PC-3 (cell line): ENCODE results near the gene PPP1R13B. TPM values are rescaled to one million over a fixed set of nuclear protein-coding genes. Genes with fewer than 3 reads are reported as not detected.
"Not testable (repeated sequence)": the region's sequence is repeated elsewhere in the genome, so short reads cannot be mapped to it uniquely, and the experiment has no call there.

ENCODE experiments used
- ATAC-seq: fragments of 200-7000 bp; cut with Tn5 transposase; 2 replicates; pipeline ENCODE4 v1.9.1; 2020; ENCODE audit warnings: mild to moderate bottlenecking, moderate library complexity
- BruUV-seq: library from RNA; stranded (reverse); fragments of 400-500 nt; replicated peaks from 2 replicates; lab custom pipeline; 2021; lab: Mats Ljungman, UMichigan
- CTCF ChIA-PET: fragments of 300-600 bp; sonication (Branson Sonifier 250); formaldehyde crosslinking; loops from one replicate; lab custom pipeline; 2022; ENCODE audit warnings: antibody characterized with exemption; lab: Charles Lee
- POLR2A ChIA-PET: fragments of 300-600 bp; sonication (Branson Sonifier 250); formaldehyde crosslinking; loops from one replicate; lab custom pipeline; 2022; ENCODE audit warnings: antibody characterized with exemption; ENCODE audit not compliant: unreplicated experiment; lab: Charles Lee
- DNase-seq: peaks from one replicate; pipeline ENCODE4 v3.0.0-alpha.2; 2015
- H2AFZ ChIP-seq: fragments of 300-600 bp; sonication (generic); 2 replicates; pipeline ENCODE4 v1.6.0; 2016; ENCODE audit warnings: antibody characterized with exemption, low read length
- H3F3A ChIP-seq: fragments of 300-600 bp; sonication (generic); one replicate; pipeline ENCODE4 v1.6.0; 2017; ENCODE audit warnings: antibody characterized with exemption, low read length, control low read depth, mild to moderate bottlenecking; ENCODE audit not compliant: unreplicated experiment
- H3K27ac ChIP-seq: fragments of 300-600 bp; sonication (generic); 2 replicates; pipeline ENCODE4 v1.5.1; 2016; ENCODE audit warnings: mild to moderate bottlenecking, low read length
- H3K27me3 ChIP-seq: fragments of 300-600 bp; sonication (generic); 2 replicates; pipeline ENCODE4 v1.6.1; 2016; ENCODE audit warnings: low read length, mixed read lengths
- H3K36me3 ChIP-seq: fragments of 300-600 bp; sonication (generic); 2 replicates; pipeline ENCODE4 v1.6.1; 2016; ENCODE audit warnings: low read depth, mixed run types, low read length, mixed read lengths
- H3K4me1 ChIP-seq: fragments of 300-600 bp; sonication (generic); 2 replicates; pipeline ENCODE4 v1.5.1; 2016; ENCODE audit warnings: low read length; ENCODE audit not compliant: insufficient read depth
- H3K4me2 ChIP-seq: fragments of 300-600 bp; sonication (generic); 2 replicates; pipeline ENCODE4 v1.6.0; 2016; ENCODE audit warnings: low read length
- H3K4me3 ChIP-seq: fragments of 300-600 bp; sonication (generic); 2 replicates; pipeline ENCODE4 v1.5.1; 2016; ENCODE audit warnings: mild to moderate bottlenecking, low read length, mixed read lengths
- H3K79me2 ChIP-seq: fragments of 300-600 bp; sonication (generic); 2 replicates; pipeline ENCODE4 v1.6.1; 2017; ENCODE audit warnings: low read length, mixed read lengths
- H3K9ac ChIP-seq: fragments of 300-600 bp; sonication (generic); 2 replicates; pipeline ENCODE4 v1.6.0; 2016; ENCODE audit warnings: mild to moderate bottlenecking, low read length
- H3K9me2 ChIP-seq: fragments of 300-600 bp; sonication (generic); replicated peaks from 2 replicates; pipeline ENCODE4 v1.6.1; 2016; ENCODE audit warnings: mixed run types, low read length, mixed read lengths
- H3K9me3 ChIP-seq: fragments of 300-600 bp; sonication (generic); 2 replicates; pipeline ENCODE4 v1.6.1; 2016; ENCODE audit warnings: low read length, mixed read lengths
- H4K20me1 ChIP-seq: fragments of 300-600 bp; sonication (generic); 2 replicates; pipeline ENCODE4 v1.6.1; 2016; ENCODE audit warnings: low read length, mixed read lengths
- EZH2 ChIP-seq: fragments of 300-600 bp; sonication (generic); IDR thresholded peaks from one replicate; pipeline ENCODE4 v1.6.1; 2017; ENCODE audit warnings: antibody characterized with exemption, mild to moderate bottlenecking, low read length; ENCODE audit not compliant: unreplicated experiment
- EZH2phosphoT487 ChIP-seq: fragments of 300-600 bp; sonication (generic); IDR thresholded peaks from 2 replicates; pipeline ENCODE4 v1.6.1; 2018; ENCODE audit warnings: mild to moderate bottlenecking, antibody characterized with exemption, low read length, borderline replicate concordance
- intact Hi-C: fragments of 100-400 bp; cut with micrococcal nuclease; formaldehyde crosslinking; loops from 2 replicates; pipeline ENCODE4 v1.9.0; 2023
- total RNA-seq: library from RNA; depleted of rRNA; stranded (reverse); fragments of >200 nt; gene quantifications from 2 replicates; pipeline ENCODE4 v1.2.3, GENCODE V29; 2014
- TF ChIP-seq, protein P1 (sequence below): fragments of 300-600 bp; sonication (generic); conservative IDR thresholded peaks from 2 replicates; pipeline ENCODE4 v1.5.1; 2017; ENCODE audit warnings: antibody characterized with exemption, low read depth, mild to moderate bottlenecking, low read length

Gene PPP1R13B
- total RNA-seq, 1 experiment from 2014 or later, result 13.0 TPM

DNA sequence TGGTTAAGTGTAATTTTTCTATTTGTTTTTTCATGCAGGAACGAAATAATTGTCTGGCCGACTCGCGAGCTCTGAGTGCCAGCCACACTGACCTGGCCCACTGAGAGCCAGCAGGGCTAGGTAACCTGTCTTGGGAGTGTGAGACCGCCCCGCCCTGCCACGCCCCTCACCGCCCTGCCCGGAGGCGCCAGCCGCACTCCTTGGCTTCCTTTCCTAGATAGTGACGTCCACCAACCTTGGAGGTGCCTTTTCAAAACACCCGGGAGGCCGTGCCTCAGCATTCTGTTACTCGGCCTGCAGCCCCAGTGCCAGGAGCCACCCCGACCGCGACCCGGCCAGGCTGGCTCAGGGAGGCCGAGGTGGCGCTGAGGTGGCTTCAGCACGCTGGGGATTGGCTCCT lies 153.9 kb downstream of the PPP1R13B start:
- Histone ChIP-seq H3K27me3 (no peaks in the 10 kb centered on the region), H3F3A (peaks cover 6% of the 10 kb centered on the region), H3K4me2 (peak overlapping the region; percentile 32; the same call in 1 of the 2 replicates), H3K79me2 (no peaks in the 10 kb centered on the region), H3K36me3 (peaks cover 33% of the 10 kb centered on the region; the same call in 1 of the 2 replicates), H3K9me3 (no peaks in the 10 kb centered on the region), H2AFZ (no peak overlapping the region), H4K20me1 (peaks cover 8% of the 10 kb centered on the region; the same call in 1 of the 2 replicates), H3K4me1 (peaks cover 23% of the 10 kb centered on the region), H3K27ac (peak overlapping the region; percentile 74), H3K9ac (peak overlapping the region; percentile 32; the same call in 1 of the 2 replicates), H3K4me3 (no peak overlapping the region; the same call in 1 of the 2 replicates), H3K9me2 (no peaks in the 10 kb centered on the region)
- intact Hi-C loops, result no loop called here
- no TSS peak for BruUV-seq
- TF ChIP-seq, protein P1, sequence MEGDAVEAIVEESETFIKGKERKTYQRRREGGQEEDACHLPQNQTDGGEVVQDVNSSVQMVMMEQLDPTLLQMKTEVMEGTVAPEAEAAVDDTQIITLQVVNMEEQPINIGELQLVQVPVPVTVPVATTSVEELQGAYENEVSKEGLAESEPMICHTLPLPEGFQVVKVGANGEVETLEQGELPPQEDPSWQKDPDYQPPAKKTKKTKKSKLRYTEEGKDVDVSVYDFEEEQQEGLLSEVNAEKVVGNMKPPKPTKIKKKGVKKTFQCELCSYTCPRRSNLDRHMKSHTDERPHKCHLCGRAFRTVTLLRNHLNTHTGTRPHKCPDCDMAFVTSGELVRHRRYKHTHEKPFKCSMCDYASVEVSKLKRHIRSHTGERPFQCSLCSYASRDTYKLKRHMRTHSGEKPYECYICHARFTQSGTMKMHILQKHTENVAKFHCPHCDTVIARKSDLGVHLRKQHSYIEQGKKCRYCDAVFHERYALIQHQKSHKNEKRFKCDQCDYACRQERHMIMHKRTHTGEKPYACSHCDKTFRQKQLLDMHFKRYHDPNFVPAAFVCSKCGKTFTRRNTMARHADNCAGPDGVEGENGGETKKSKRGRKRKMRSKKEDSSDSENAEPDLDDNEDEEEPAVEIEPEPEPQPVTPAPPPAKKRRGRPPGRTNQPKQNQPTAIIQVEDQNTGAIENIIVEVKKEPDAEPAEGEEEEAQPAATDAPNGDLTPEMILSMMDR, result no peak
- TF ChIP-seq EZH2, result no peak
- TF ChIP-seq EZH2phosphoT487, result no peak
- CTCF ChIA-PET, result interaction anchor here (0.6 kb wide), 1 partner anchor 122 kb away, joined by 4 read pairs; no protein-coding TSS in a partner anchor
- DNase-seq (peak; percentile 79), ATAC-seq (peak; percentile 75)
- POLR2A ChIA-PET, result no interaction called here

DNA sequence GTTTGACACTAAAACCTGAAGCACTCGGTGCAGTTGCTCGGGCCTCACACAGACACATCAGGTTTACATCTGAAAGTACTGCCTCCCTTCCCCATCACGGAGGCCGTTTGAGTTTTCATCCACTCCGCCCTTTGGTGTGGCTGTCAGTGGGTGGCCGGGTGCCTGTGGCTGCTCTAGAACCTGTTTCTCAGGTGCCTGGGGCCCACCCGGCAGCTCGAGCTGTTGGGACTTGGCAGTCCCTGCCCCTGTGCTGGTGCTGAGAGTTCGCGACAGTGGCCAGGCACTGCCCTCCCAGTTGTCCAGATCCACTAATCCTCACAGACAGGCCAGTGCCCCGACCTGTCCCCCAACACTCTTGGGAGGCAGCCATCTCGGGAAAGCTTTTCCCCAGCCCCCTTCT lies 154.5 kb downstream of the PPP1R13B start:
- H3K27me3 ChIP-seq, result no peaks in the 10 kb centered on the region
- H4K20me1 ChIP-seq, result peaks cover 8% of the 10 kb centered on the region; the same call in 1 of the 2 replicates
- H2AFZ ChIP-seq, result no peak overlapping the region
- H3F3A ChIP-seq, result peaks cover 3% of the 10 kb centered on the region
- H3K9me3 ChIP-seq, result no peaks in the 10 kb centered on the region
- DNase-seq (no peak), ATAC-seq (peak; percentile 13)
- peak overlapping the region; percentile 32 for H3K4me2 ChIP-seq
- H3K79me2 ChIP-seq, result no peaks in the 10 kb centered on the region
- ChIA-PET CTCF (no interaction called here), POLR2A (no interaction called here)
- peak overlapping the region; percentile 74 for H3K27ac ChIP-seq
- H3K36me3 ChIP-seq, result peaks cover 29% of the 10 kb centered on the region
- BruUV-seq, result no TSS peak
- peaks cover 23% of the 10 kb centered on the region for H3K4me1 ChIP-seq
- intact Hi-C loops, result no loop called here
- H3K9ac ChIP-seq, result peak overlapping the region; percentile 32; the same call in 1 of the 2 replicates
- no peaks in the 10 kb centered on the region for H3K9me2 ChIP-seq
- no peak overlapping the region; the same call in 1 of the 2 replicates for H3K4me3 ChIP-seq
- TF ChIP-seq EZH2, result no peak
- TF ChIP-seq, protein P1, result no peak
- no peak for TF ChIP-seq EZH2phosphoT487

DNA sequence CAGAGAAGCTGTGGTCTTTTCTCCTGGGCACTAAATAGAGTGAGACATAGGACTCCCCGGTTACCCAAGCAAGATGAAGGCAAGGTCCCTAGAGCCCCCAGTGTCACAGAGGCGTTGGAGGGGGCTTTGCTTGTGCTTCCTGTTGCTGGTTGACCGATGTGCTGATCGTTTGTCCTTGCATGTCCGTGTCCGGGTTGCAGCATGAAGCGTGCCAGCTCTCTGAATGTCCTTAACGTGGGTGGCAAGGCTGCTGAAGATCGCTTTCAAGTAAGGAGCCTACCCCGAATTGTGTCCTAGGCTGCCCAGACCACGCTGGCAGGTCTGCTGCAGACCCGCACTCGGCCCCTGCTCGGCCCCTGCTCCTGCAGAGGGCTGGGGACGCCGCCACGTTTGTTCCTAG lies 155.2 kb downstream of the PPP1R13B start:
- Histone ChIP-seq H3K79me2 (no peaks in the 10 kb centered on the region; the same call in 1 of the 2 replicates), H3K9me3 (no peaks in the 10 kb centered on the region), H3K27ac (no peak overlapping the region), H4K20me1 (peaks cover 3% of the 10 kb centered on the region; the same call in 1 of the 2 replicates), H3K27me3 (no peaks in the 10 kb centered on the region), H3K4me2 (no peak overlapping the region), H3K9me2 (no peaks in the 10 kb centered on the region), H3K9ac (no peak overlapping the region), H2AFZ (no peak overlapping the region), H3K4me1 (peaks cover 23% of the 10 kb centered on the region), H3F3A (no peaks in the 10 kb centered on the region), H3K4me3 (no peak overlapping the region), H3K36me3 (peaks cover 26% of the 10 kb centered on the region)
- intact Hi-C loops, result no loop called here
- ATAC-seq (no peak), DNase-seq (no peak)
- ChIA-PET CTCF (no interaction called here), POLR2A (no interaction called here)
- no peak for TF ChIP-seq EZH2phosphoT487
- TF ChIP-seq, protein P1, result no peak
- no peak for TF ChIP-seq EZH2
- BruUV-seq, result no TSS peak

DNA sequence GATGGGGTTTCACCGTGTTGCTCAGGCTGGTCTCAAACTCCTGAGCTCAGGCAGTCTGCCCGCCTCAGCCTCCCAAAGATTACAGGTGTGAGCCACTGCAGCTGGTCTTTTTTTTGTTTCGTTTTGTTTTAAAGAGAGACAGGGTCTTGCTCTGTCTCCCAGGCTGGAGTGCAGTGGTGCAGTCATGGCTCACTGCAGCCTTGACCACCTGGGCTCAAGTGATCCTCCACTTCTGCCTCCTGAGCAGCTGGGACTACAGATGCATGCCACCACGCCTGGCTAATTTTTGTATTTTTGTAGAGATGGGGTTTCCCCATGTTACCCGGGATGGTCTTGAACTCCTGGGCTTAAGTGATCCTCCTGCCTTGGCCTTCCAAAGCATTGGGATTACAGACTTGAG lies 155.7 kb downstream of the PPP1R13B start:
- H3K36me3 ChIP-seq, result peaks cover 27% of the 10 kb centered on the region
- H3K27ac ChIP-seq, H4K20me1 ChIP-seq, H3K9me2 ChIP-seq, H3K4me3 ChIP-seq, CTCF ChIA-PET, intact Hi-C loops, DNase-seq, H3K4me2 ChIP-seq, BruUV-seq, H3K79me2 ChIP-seq, H3K27me3 ChIP-seq, POLR2A ChIA-PET, ATAC-seq, H3K9me3 ChIP-seq, H3F3A ChIP-seq, H3K9ac ChIP-seq, H2AFZ ChIP-seq: not testable (repeated sequence)
- peaks cover 23% of the 10 kb centered on the region for H3K4me1 ChIP-seq
